ENCODE data around the gene LBR.

DNA sequence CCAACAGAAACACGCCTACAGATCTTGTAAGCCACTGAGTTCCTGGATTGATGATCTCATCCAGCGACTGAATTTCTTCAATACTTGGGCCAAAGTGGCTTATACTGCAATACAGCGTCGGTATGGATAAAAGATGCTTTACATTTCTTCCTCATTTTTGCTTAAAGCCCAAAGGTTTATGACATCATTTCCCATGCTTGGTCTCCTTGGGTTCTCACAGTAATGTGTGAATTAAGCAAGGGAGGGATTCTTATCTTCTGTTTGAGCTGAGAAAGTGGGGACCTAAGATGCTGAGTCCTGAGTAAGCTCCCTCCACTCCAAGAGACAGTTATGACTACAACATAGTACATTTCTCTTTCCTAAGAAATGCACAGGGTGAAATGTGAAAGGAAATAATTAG lies 39.5 kb downstream of the LBR start:
- TF ChIP-seq EZH2 (IDR thresholded peaks at IDR 0.05; ENCODE audit: borderline replicate concordance, low read length): no peak
- TF ChIP-seq, protein P1, sequence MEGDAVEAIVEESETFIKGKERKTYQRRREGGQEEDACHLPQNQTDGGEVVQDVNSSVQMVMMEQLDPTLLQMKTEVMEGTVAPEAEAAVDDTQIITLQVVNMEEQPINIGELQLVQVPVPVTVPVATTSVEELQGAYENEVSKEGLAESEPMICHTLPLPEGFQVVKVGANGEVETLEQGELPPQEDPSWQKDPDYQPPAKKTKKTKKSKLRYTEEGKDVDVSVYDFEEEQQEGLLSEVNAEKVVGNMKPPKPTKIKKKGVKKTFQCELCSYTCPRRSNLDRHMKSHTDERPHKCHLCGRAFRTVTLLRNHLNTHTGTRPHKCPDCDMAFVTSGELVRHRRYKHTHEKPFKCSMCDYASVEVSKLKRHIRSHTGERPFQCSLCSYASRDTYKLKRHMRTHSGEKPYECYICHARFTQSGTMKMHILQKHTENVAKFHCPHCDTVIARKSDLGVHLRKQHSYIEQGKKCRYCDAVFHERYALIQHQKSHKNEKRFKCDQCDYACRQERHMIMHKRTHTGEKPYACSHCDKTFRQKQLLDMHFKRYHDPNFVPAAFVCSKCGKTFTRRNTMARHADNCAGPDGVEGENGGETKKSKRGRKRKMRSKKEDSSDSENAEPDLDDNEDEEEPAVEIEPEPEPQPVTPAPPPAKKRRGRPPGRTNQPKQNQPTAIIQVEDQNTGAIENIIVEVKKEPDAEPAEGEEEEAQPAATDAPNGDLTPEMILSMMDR (conservative IDR thresholded peaks at IDR 0.05 in 1 of 2, IDR thresholded peaks at IDR 0.05 in 1 of 2; ENCODE audit: extremely low read depth in 1 of 2, insufficient read depth in 1 of 2, low read depth in 1 of 2, low read length in 2 of 2): no peak

Measured in mammary epithelial cell (primary cell).